Smooth muscle cell (in vitro differentiated cells): Measurements from ENCODE around the gene ZFYVE9. TPM values are rescaled to one million over a fixed set of nuclear protein-coding genes. Genes with fewer than 3 reads are reported as not detected.

Source experiments
- DNase-seq: peaks from one replicate; lab custom pipeline; 2025; ENCODE audit not compliant: unreplicated experiment; lab: John Stamatoyannopoulos, UW
- H2AFZ ChIP-seq: fragments of 200-600 bp; sonication (generic); 2 replicates; pipeline ENCODE4 v1.6.0; 2016; ENCODE audit warnings: antibody characterized with exemption, low read depth, mild to moderate bottlenecking
- H3F3A ChIP-seq: fragments of 200-600 bp; sonication (generic); 2 replicates; pipeline ENCODE4 v1.6.0; 2017; ENCODE audit warnings: antibody characterized with exemption, low read depth
- H3K27ac ChIP-seq: fragments of 200-600 bp; sonication (generic); 2 replicates; pipeline ENCODE4 v1.5.1; 2016; ENCODE audit warnings: low read depth, mild to moderate bottlenecking
- H3K27me3 ChIP-seq: fragments of 200-600 bp; sonication (generic); 2 replicates; pipeline ENCODE4 v1.6.1; 2016; ENCODE audit warnings: low read depth, mild to moderate bottlenecking
- H3K36me3 ChIP-seq: fragments of 200-600 bp; sonication (generic); 2 replicates; pipeline ENCODE4 v1.5.1; 2016; ENCODE audit warnings: low read depth
- H3K4me1 ChIP-seq: fragments of 200-600 bp; sonication (generic); 2 replicates; pipeline ENCODE4 v1.5.1; 2016; ENCODE audit warnings: low read depth
- H3K4me2 ChIP-seq: fragments of 200-600 bp; sonication (generic); 2 replicates; pipeline ENCODE4 v1.6.0; 2016; ENCODE audit warnings: mild to moderate bottlenecking
- H3K4me3 ChIP-seq: fragments of 200-600 bp; sonication (generic); 2 replicates; pipeline ENCODE4 v1.5.1; 2016; ENCODE audit warnings: mild to moderate bottlenecking
- H3K79me2 ChIP-seq: fragments of 200-600 bp; sonication (generic); 2 replicates; pipeline ENCODE4 v1.6.0; 2016; ENCODE audit warnings: low read depth, mild to moderate bottlenecking
- H3K9ac ChIP-seq: fragments of 200-600 bp; sonication (generic); 2 replicates; pipeline ENCODE4 v1.6.0; 2016; ENCODE audit warnings: low read depth
- H3K9me3 ChIP-seq: fragments of 200-600 bp; sonication (generic); replicated peaks from 2 replicates; pipeline ENCODE4 v1.5.1; 2016; ENCODE audit warnings: low read depth
- H4K20me1 ChIP-seq: fragments of 200-600 bp; sonication (generic); 2 replicates; pipeline ENCODE4 v1.6.0; 2016; ENCODE audit warnings: low read depth
- CTCF ChIP-seq: fragments of 200-600 bp; sonication (generic); IDR thresholded peaks from 2 replicates; pipeline ENCODE4 v1.5.1; 2017; ENCODE audit warnings: borderline replicate concordance, mild to moderate bottlenecking, antibody characterized with exemption; ENCODE audit not compliant: insufficient read depth, poor library complexity, severe bottlenecking
- WGBS: methylation state at CpG from one replicate; pipeline ENCODE4 v1.1.7; 2016; ENCODE audit warnings: low lambda C conversion rate; 5-methylcytosine and 5-hydroxymethylcytosine counted together
- polyA plus RNA-seq: library from polyadenylated mRNA; unstranded; fragments of >200 nt; fragmentation: Nextera tagmentation; extraction: Ambion mirVana; gene quantifications from 2 replicates; pipeline ENCODE4 v1.2.1, GENCODE V29; 2016
- total RNA-seq: library from RNA; depleted of rRNA; stranded (reverse); fragments of >200 nt; gene quantifications from 2 replicates; pipeline ENCODE4 v1.2.3, GENCODE V29; 2014

Gene ZFYVE9
- total and polyA plus RNA-seq, 2 experiments from 2014 or later, result 2.7 to 19.1 TPM

GRCh38 chr1:52237430-52237829 lies 95.5 kb downstream of the ZFYVE9 start:
- Histone ChIP-seq H3K4me2 (peak overlapping the region; percentile 34), H3K27ac (no peak overlapping the region), H2AFZ (no peak overlapping the region), H3K36me3 (no peaks in the 10 kb centered on the region), H3K27me3 (no peaks in the 10 kb centered on the region), H3F3A (no peaks in the 10 kb centered on the region), H3K9me3 (no peaks in the 10 kb centered on the region), H3K4me1 (no peaks in the 10 kb centered on the region), H4K20me1 (peaks cover 3% of the 10 kb centered on the region), H3K4me3 (no peak overlapping the region), H3K79me2 (peaks cover 5% of the 10 kb centered on the region), H3K9ac (no peak overlapping the region)
- no peak for DNase-seq
- no peak for TF ChIP-seq CTCF
- WGBS, result 18% methylated on average over 1 of the region's 1 CpG

GRCh38 chr1:52238474-52238873 lies 96.6 kb downstream of the ZFYVE9 start:
- no peaks in the 10 kb centered on the region for H3K27me3 ChIP-seq
- no peaks in the 10 kb centered on the region for H3K9me3 ChIP-seq
- no peaks in the 10 kb centered on the region for H3F3A ChIP-seq
- peaks cover 3% of the 10 kb centered on the region for H4K20me1 ChIP-seq
- DNase-seq, result no peak
- no peak overlapping the region for H2AFZ ChIP-seq
- H3K4me2 ChIP-seq, result peak overlapping the region; percentile 20
- H3K4me1 ChIP-seq, result no peaks in the 10 kb centered on the region
- H3K79me2 ChIP-seq, result peaks cover 5% of the 10 kb centered on the region
- 44% methylated on average over 2 of the region's 2 CpGs for WGBS
- H3K4me3 ChIP-seq, result no peak overlapping the region
- H3K36me3 ChIP-seq, result no peaks in the 10 kb centered on the region
- no peak overlapping the region for H3K9ac ChIP-seq
- H3K27ac ChIP-seq, result no peak overlapping the region
- TF ChIP-seq CTCF, result no peak

- H3K27ac ChIP-seq, result no peak overlapping the region
Observed at GRCh38 chr1:52238887-52239707, 97.2 kb downstream of the ZFYVE9 start.

More at GRCh38 chr1:52238887-52239707, 97.2 kb downstream of the ZFYVE9 start:
- Histone ChIP-seq H3K4me3 (no peak overlapping the region), H3K4me1 (no peaks in the 10 kb centered on the region), H3K36me3 (no peaks in the 10 kb centered on the region), H4K20me1 (peaks cover 3% of the 10 kb centered on the region), H3K9me3 (no peaks in the 10 kb centered on the region), H2AFZ (no peak overlapping the region), H3K79me2 (peaks cover 5% of the 10 kb centered on the region), H3K9ac (no peak overlapping the region), H3F3A (no peaks in the 10 kb centered on the region), H3K27me3 (no peaks in the 10 kb centered on the region), H3K4me2 (no peak overlapping the region)
- DNase-seq, result no peak
- WGBS, result 93% methylated on average over 3 of the region's 3 CpGs
- TF ChIP-seq CTCF, result no peak
